Smooth muscle cell (in vitro differentiated cells): ENCODE results near the gene CYS1. TPM values are rescaled to one million over a fixed set of nuclear protein-coding genes. Genes with fewer than 3 reads are reported as not detected.

Experiments
- DNase-seq: peaks from one replicate; lab custom pipeline; 2025; ENCODE audit not compliant: unreplicated experiment; lab: John Stamatoyannopoulos, UW
- H2AFZ ChIP-seq: fragments of 200-600 bp; sonication (generic); 2 replicates; pipeline ENCODE4 v1.6.0; 2016; ENCODE audit warnings: antibody characterized with exemption, low read depth, mild to moderate bottlenecking
- H3F3A ChIP-seq: fragments of 200-600 bp; sonication (generic); 2 replicates; pipeline ENCODE4 v1.6.0; 2017; ENCODE audit warnings: antibody characterized with exemption, low read depth
- H3K27ac ChIP-seq: fragments of 200-600 bp; sonication (generic); 2 replicates; pipeline ENCODE4 v1.5.1; 2016; ENCODE audit warnings: low read depth, mild to moderate bottlenecking
- H3K27me3 ChIP-seq: fragments of 200-600 bp; sonication (generic); 2 replicates; pipeline ENCODE4 v1.6.1; 2016; ENCODE audit warnings: low read depth, mild to moderate bottlenecking
- H3K36me3 ChIP-seq: fragments of 200-600 bp; sonication (generic); 2 replicates; pipeline ENCODE4 v1.5.1; 2016; ENCODE audit warnings: low read depth
- H3K4me1 ChIP-seq: fragments of 200-600 bp; sonication (generic); 2 replicates; pipeline ENCODE4 v1.5.1; 2016; ENCODE audit warnings: low read depth
- H3K4me2 ChIP-seq: fragments of 200-600 bp; sonication (generic); 2 replicates; pipeline ENCODE4 v1.6.0; 2016; ENCODE audit warnings: mild to moderate bottlenecking
- H3K4me3 ChIP-seq: fragments of 200-600 bp; sonication (generic); 2 replicates; pipeline ENCODE4 v1.5.1; 2016; ENCODE audit warnings: mild to moderate bottlenecking
- H3K79me2 ChIP-seq: fragments of 200-600 bp; sonication (generic); 2 replicates; pipeline ENCODE4 v1.6.0; 2016; ENCODE audit warnings: low read depth, mild to moderate bottlenecking
- H3K9ac ChIP-seq: fragments of 200-600 bp; sonication (generic); 2 replicates; pipeline ENCODE4 v1.6.0; 2016; ENCODE audit warnings: low read depth
- H3K9me3 ChIP-seq: fragments of 200-600 bp; sonication (generic); replicated peaks from 2 replicates; pipeline ENCODE4 v1.5.1; 2016; ENCODE audit warnings: low read depth
- H4K20me1 ChIP-seq: fragments of 200-600 bp; sonication (generic); 2 replicates; pipeline ENCODE4 v1.6.0; 2016; ENCODE audit warnings: low read depth
- WGBS: methylation state at CpG from one replicate; pipeline ENCODE4 v1.1.7; 2016; ENCODE audit warnings: low lambda C conversion rate; 5-methylcytosine and 5-hydroxymethylcytosine counted together
- polyA plus RNA-seq: library from polyadenylated mRNA; unstranded; fragments of >200 nt; fragmentation: Nextera tagmentation; extraction: Ambion mirVana; gene quantifications from 2 replicates; pipeline ENCODE4 v1.2.1, GENCODE V29; 2016
- total RNA-seq: library from RNA; depleted of rRNA; stranded (reverse); fragments of >200 nt; gene quantifications from 2 replicates; pipeline ENCODE4 v1.2.3, GENCODE V29; 2014
- TF ChIP-seq, protein P1 (sequence below): fragments of 200-600 bp; sonication (generic); IDR thresholded peaks from 2 replicates; pipeline ENCODE4 v1.5.1; 2017; ENCODE audit warnings: borderline replicate concordance, mild to moderate bottlenecking, antibody characterized with exemption; ENCODE audit not compliant: insufficient read depth, poor library complexity, severe bottlenecking

The CYS1 gene
- total and polyA plus RNA-seq, 2 experiments from 2014 or later = 3.9 to 11.5 TPM

GRCh38 chr2:10091182-10091888 lies 11.1 kb upstream of the CYS1 start:
- no peak overlapping the region for H3K4me3 ChIP-seq
- H3K4me2 ChIP-seq = no peak overlapping the region
- WGBS = 95% methylated on average over 49 of the region's 52 CpGs

GRCh38 chr2:10089565-10090190 lies 9.5 kb upstream of the CYS1 start:
- Histone ChIP-seq H3K27ac (no peak overlapping the region), H2AFZ (no peak overlapping the region), H3K27me3 (peaks cover 8% of the 10 kb centered on the region), H3K4me2 (no peak overlapping the region), H3K36me3 (no peaks in the 10 kb centered on the region), H3K4me3 (no peak overlapping the region), H4K20me1 (no peaks in the 10 kb centered on the region), H3K9ac (no peak overlapping the region), H3F3A (no peaks in the 10 kb centered on the region), H3K4me1 (peaks cover 4% of the 10 kb centered on the region), H3K9me3 (no peaks in the 10 kb centered on the region), H3K79me2 (no peaks in the 10 kb centered on the region)
- DNase-seq = no peak
- 69% methylated on average over 5 of the region's 5 CpGs for WGBS
- TF ChIP-seq, protein P1, sequence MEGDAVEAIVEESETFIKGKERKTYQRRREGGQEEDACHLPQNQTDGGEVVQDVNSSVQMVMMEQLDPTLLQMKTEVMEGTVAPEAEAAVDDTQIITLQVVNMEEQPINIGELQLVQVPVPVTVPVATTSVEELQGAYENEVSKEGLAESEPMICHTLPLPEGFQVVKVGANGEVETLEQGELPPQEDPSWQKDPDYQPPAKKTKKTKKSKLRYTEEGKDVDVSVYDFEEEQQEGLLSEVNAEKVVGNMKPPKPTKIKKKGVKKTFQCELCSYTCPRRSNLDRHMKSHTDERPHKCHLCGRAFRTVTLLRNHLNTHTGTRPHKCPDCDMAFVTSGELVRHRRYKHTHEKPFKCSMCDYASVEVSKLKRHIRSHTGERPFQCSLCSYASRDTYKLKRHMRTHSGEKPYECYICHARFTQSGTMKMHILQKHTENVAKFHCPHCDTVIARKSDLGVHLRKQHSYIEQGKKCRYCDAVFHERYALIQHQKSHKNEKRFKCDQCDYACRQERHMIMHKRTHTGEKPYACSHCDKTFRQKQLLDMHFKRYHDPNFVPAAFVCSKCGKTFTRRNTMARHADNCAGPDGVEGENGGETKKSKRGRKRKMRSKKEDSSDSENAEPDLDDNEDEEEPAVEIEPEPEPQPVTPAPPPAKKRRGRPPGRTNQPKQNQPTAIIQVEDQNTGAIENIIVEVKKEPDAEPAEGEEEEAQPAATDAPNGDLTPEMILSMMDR = no peak

More at GRCh38 chr2:10091182-10091888, 11.1 kb upstream of the CYS1 start:
- Histone ChIP-seq H3K36me3 (no peaks in the 10 kb centered on the region), H4K20me1 (no peaks in the 10 kb centered on the region), H3K79me2 (no peaks in the 10 kb centered on the region), H3K27me3 (peaks cover 8% of the 10 kb centered on the region), H2AFZ (no peak overlapping the region), H3K9me3 (no peaks in the 10 kb centered on the region), H3F3A (no peaks in the 10 kb centered on the region), H3K9ac (no peak overlapping the region), H3K27ac (no peak overlapping the region), H3K4me1 (peaks cover 9% of the 10 kb centered on the region)
- TF ChIP-seq, protein P1 = no peak
- DNase-seq = no peak

DNA sequence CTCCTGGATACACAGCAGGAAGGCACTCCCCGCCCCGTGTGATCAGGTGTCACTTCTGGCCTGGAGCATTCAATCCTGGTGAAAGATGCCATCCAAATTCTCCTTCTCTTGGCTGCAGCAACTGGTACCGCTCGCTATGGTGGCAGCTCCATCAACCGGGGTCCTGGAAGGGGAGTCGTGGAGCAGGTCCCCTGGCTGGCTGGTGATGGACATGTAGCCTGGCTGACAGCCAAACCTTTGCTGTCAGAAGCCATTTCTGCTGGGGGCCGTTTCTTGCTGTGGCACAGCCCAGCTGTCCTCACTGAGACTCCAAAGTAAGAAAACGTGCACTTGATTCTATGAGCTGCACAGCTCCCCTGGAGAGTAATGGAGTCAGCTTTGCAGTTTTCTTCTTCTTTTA lies 7.1 kb upstream of the CYS1 start:
- no peak for DNase-seq
- WGBS = 94% methylated on average over 8 of the region's 8 CpGs
- no peaks in the 10 kb centered on the region for H3K36me3 ChIP-seq
- no peak overlapping the region for H3K4me3 ChIP-seq
- H3K79me2 ChIP-seq = no peaks in the 10 kb centered on the region
- H3K9me3 ChIP-seq = no peaks in the 10 kb centered on the region
- H2AFZ ChIP-seq = no peak overlapping the region
- no peaks in the 10 kb centered on the region for H4K20me1 ChIP-seq
- no peak overlapping the region for H3K4me2 ChIP-seq
- no peaks in the 10 kb centered on the region for H3K4me1 ChIP-seq
- TF ChIP-seq, protein P1 = no peak
- H3K27me3 ChIP-seq = peaks cover 14% of the 10 kb centered on the region
- H3K9ac ChIP-seq = no peak overlapping the region
- H3K27ac ChIP-seq = no peak overlapping the region
- H3F3A ChIP-seq = peaks cover 4% of the 10 kb centered on the region

DNA sequence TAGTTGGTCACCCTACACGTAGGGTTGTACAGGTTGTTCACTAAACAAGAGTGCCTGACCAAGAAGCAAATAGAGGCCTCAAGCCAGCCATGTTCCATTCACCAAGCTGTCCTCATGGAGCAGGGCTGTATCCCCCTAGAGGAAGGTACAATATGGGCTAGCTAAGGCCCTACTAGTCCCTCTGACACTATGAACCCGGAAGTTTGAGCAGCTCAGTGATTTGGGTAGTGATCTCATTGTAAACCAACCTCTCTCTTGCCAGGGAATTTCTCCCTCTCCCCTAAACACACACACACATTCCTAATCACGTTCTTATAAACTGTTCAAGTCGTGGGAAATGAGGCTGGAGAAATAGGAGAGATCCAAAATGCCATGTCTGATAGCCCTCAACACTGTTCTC lies 6.7 kb upstream of the CYS1 start:
- TF ChIP-seq, protein P1 = no peak
- no peak for DNase-seq
- Histone ChIP-seq H3K36me3 (no peaks in the 10 kb centered on the region), H3K27me3 (peaks cover 14% of the 10 kb centered on the region), H3K9me3 (no peaks in the 10 kb centered on the region), H3F3A (peaks cover 4% of the 10 kb centered on the region), H3K27ac (no peak overlapping the region), H3K4me2 (no peak overlapping the region), H3K9ac (no peak overlapping the region), H3K4me3 (no peak overlapping the region), H4K20me1 (no peaks in the 10 kb centered on the region), H3K79me2 (no peaks in the 10 kb centered on the region), H2AFZ (no peak overlapping the region), H3K4me1 (no peaks in the 10 kb centered on the region)
- WGBS = 68% methylated on average over 4 of the region's 4 CpGs
